Measurements from ENCODE around the gene ETV6. TPM values are rescaled to one million over a fixed set of nuclear protein-coding genes. Genes with fewer than 3 reads are reported as not detected.

Gene ETV6
- polyA plus RNA-seq, 2 of the 4 experiments (the other 2 are of a cell fraction): 4.0 to 7.0 TPM

- TF ChIP-seq EP300 (IDR thresholded peaks at IDR 0.05): no peak
- TF ChIP-seq MYC (IDR thresholded peaks at IDR 0.05; ENCODE audit: borderline replicate concordance, low read length): no peak
- no peak for TF ChIP-seq HMGXB4 (CRISPR knock-in tag; IDR thresholded peaks at IDR 0.05; ENCODE audit: borderline replicate concordance)
- DNase-seq (ENCODE audit: low read depth in 1 of 2, low spot score in 1 of 2) (no peak), ATAC-seq (no peak), FAIRE-seq (no peak)
- CTCF ChIA-PET: no interaction called here
- Histone ChIP-seq H3K27ac (no peak overlapping the region), H3K4me3 (no peak overlapping the region), H3K4me1 (no peaks in the 10 kb centered on the region), H3K4me2 (no peak overlapping the region), H3K9me3 (no peaks in the 10 kb centered on the region)
- POLR2A ChIA-PET: no interaction called here
- WGBS (ENCODE audit: missing lambda C conversion rate): 78% methylated on average over 6 of the region's 6 CpGs
Measured at GRCh38 chr12:11787933-11788849, 138.7 kb downstream of the ETV6 start.

- Histone ChIP-seq H3K4me3 (no peak overlapping the region), H3K27ac (no peak overlapping the region), H3K9me3 (no peaks in the 10 kb centered on the region), H3K4me1 (peaks cover 21% of the 10 kb centered on the region), H3K4me2 (no peak overlapping the region)
- ChIA-PET CTCF (no interaction called here), POLR2A (no interaction called here)
- no peak for ATAC-seq
- no peak for FAIRE-seq
- DNase-seq (ENCODE audit: low read depth in 1 of 2, low spot score in 1 of 2): no peak
- TF ChIP-seq REST (IDR thresholded peaks at IDR 0.05) (no peak), RCOR1 (IDR thresholded peaks at IDR 0.05; ENCODE audit: low read depth, low read length) (no peak), FOXS1 (CRISPR knock-in tag; IDR thresholded peaks at IDR 0.05) (no peak), HMGXB4 (CRISPR knock-in tag; IDR thresholded peaks at IDR 0.05; ENCODE audit: borderline replicate concordance) (no peak), EHMT2 (IDR thresholded peaks at IDR 0.05; ENCODE audit: low read depth) (no peak), KDM5A (IDR thresholded peaks at IDR 0.05) (no peak), CHD2 (IDR thresholded peaks at IDR 0.05; ENCODE audit: low read length, partially characterized antibody) (no peak), ATOH8 (CRISPR knock-in tag; IDR thresholded peaks at IDR 0.05; ENCODE audit: low read depth) (no peak), EHF (CRISPR knock-in tag; IDR thresholded peaks at IDR 0.05) (no peak), EP300 (IDR thresholded peaks at IDR 0.05) (no peak), NPAS2 (CRISPR knock-in tag; IDR thresholded peaks at IDR 0.05; ENCODE audit: borderline replicate concordance) (no peak), MAZ (IDR thresholded peaks at IDR 0.05; ENCODE audit: borderline replicate concordance, low read depth, low read length) (no peak), FOSL2 (IDR thresholded peaks at IDR 0.05) (no peak), FOSL2 (CRISPR knock-in tag; IDR thresholded peaks at IDR 0.05) (no peak), TP53 (CRISPR knock-in tag; IDR thresholded peaks at IDR 0.05) (no peak)
- WGBS (ENCODE audit: missing lambda C conversion rate): 94% methylated on average over 14 of the region's 14 CpGs
Measured at GRCh38 chr12:11793921-11794710, 144.6 kb downstream of the ETV6 start.

All from A549 (cell line).